WTC11 (cell line): ENCODE results near the gene FAM114A1. TPM values are rescaled to one million over a fixed set of nuclear protein-coding genes. Genes with fewer than 3 reads are reported as not detected.
"Not testable (repeated sequence)": the region's sequence is repeated elsewhere in the genome, so short reads cannot be mapped to it uniquely, and the experiment has no call there.

Experiments used
- ATAC-seq: fragments of 200-7000 bp; cut with Tn5 transposase; 2 replicates; pipeline ENCODE4 v1.10.0; 2021; ENCODE audit warnings: mild to moderate bottlenecking, moderate library complexity
- CTCF ChIA-PET: fragments of 300-600 bp; sonication (Branson Sonifier 250); formaldehyde crosslinking; loops from one replicate; lab custom pipeline; 2021; ENCODE audit warnings: antibody characterized with exemption; lab: Charles Lee
- POLR2A ChIA-PET: fragments of 350-600 bp; sonication (Branson Sonifier 250); formaldehyde crosslinking; loops from one replicate; lab custom pipeline; 2021; ENCODE audit warnings: antibody characterized with exemption; lab: Charles Lee
- DNase-seq: peaks from one replicate; pipeline ENCODE4 v3.0.0; 2021; ENCODE audit warnings: low spot score
- H3K27ac Mint-ChIP-seq: 2 replicates; pipeline ENCODE4 v1.8.0; 2021; ENCODE audit warnings: mixed read lengths
- H3K27me3 Mint-ChIP-seq: 2 replicates; pipeline ENCODE4 v1.8.0; 2021; ENCODE audit warnings: low read depth, mild to moderate bottlenecking, moderate library complexity, mixed read lengths
- H3K36me3 Mint-ChIP-seq: 2 replicates; pipeline ENCODE4 v1.8.0; 2021; ENCODE audit warnings: mixed read lengths
- H3K4me1 Mint-ChIP-seq: 2 replicates; pipeline ENCODE4 v1.8.0; 2022; ENCODE audit warnings: mixed read lengths
- H3K4me3 Mint-ChIP-seq: 2 replicates; pipeline ENCODE4 v1.8.0; 2021; ENCODE audit warnings: mild to moderate bottlenecking, moderate library complexity, mixed read lengths
- H3K9me3 Mint-ChIP-seq: 2 replicates; pipeline ENCODE4 v1.8.0; 2021; ENCODE audit warnings: mixed read lengths
- AFF4 ChIP-seq: sonication (generic); formaldehyde crosslinking; IDR thresholded peaks from 2 replicates; pipeline ENCODE4 v1.8.1; 2023; ENCODE audit warnings: mild to moderate bottlenecking, missing genetic modification reagents, borderline replicate concordance
- CBFB ChIP-seq: sonication (generic); formaldehyde crosslinking; IDR thresholded peaks from 2 replicates; pipeline ENCODE4 v1.8.1; 2022; ENCODE audit warnings: mild to moderate bottlenecking, low read depth, missing genetic modification reagents
- HMGA2 ChIP-seq: fragments of 250-450 bp; sonication (Bioruptor Pico); IDR thresholded peaks from 2 replicates; pipeline ENCODE4 v1.4.0; 2021; ENCODE audit warnings: mild to moderate bottlenecking, moderate library complexity
- IRF2 ChIP-seq: sonication (generic); formaldehyde crosslinking; IDR thresholded peaks from 2 replicates; pipeline ENCODE4 v1.8.0; 2022; ENCODE audit warnings: low read depth, missing genetic modification reagents, borderline replicate concordance
- NFATC4 ChIP-seq: fragments of 250-450 bp; sonication (Bioruptor Pico); IDR thresholded peaks from 2 replicates; pipeline ENCODE4 v1.9.0; 2021; ENCODE audit warnings: mild to moderate bottlenecking
- STAT6 ChIP-seq: sonication (generic); formaldehyde crosslinking; conservative IDR thresholded peaks from 2 replicates; pipeline ENCODE4 v1.8.1; 2023; ENCODE audit warnings: mild to moderate bottlenecking, low read depth, missing genetic modification reagents, moderate library complexity
- total RNA-seq: library from RNA; stranded (reverse); gene quantifications from 3 replicates; pipeline ENCODE4 v1.2.3, GENCODE V29; 2021
- TF ChIP-seq, protein P1 (sequence below): sonication (generic); formaldehyde crosslinking; IDR thresholded peaks from 2 replicates; pipeline ENCODE4 v1.8.1; 2022; ENCODE audit warnings: missing genetic modification reagents, borderline replicate concordance
- TF ChIP-seq, protein P2 (sequence below): sonication (generic); formaldehyde crosslinking; IDR thresholded peaks from 2 replicates; pipeline ENCODE4 v1.8.0; 2023; ENCODE audit warnings: mild to moderate bottlenecking, missing genetic modification reagents
- TF ChIP-seq, protein P3 (sequence below): fragments of 250-450 bp; sonication (Bioruptor Pico); IDR thresholded peaks from 2 replicates; pipeline ENCODE4 v1.9.0; 2021; ENCODE audit warnings: mild to moderate bottlenecking

The FAM114A1 gene
- total RNA-seq, 1 experiment from 2014 or later, result 17.6 TPM

GRCh38 chr4:38940476-38940875 is 72.9 kb downstream of the FAM114A1 start:
- Mint-ChIP-seq H3K4me1 (no peaks in the 10 kb centered on the region; the same call in 1 of the 2 replicates), H3K27ac (no peak overlapping the region), H3K27me3 (no peaks in the 10 kb centered on the region), H3K4me3 (no peak overlapping the region), H3K9me3 (no peaks in the 10 kb centered on the region), H3K36me3 (peaks cover 3% of the 10 kb centered on the region; the same call in 1 of the 2 replicates)
- CTCF ChIA-PET, result no interaction called here
- TF ChIP-seq IRF2, result no peak
- TF ChIP-seq, protein P1, sequence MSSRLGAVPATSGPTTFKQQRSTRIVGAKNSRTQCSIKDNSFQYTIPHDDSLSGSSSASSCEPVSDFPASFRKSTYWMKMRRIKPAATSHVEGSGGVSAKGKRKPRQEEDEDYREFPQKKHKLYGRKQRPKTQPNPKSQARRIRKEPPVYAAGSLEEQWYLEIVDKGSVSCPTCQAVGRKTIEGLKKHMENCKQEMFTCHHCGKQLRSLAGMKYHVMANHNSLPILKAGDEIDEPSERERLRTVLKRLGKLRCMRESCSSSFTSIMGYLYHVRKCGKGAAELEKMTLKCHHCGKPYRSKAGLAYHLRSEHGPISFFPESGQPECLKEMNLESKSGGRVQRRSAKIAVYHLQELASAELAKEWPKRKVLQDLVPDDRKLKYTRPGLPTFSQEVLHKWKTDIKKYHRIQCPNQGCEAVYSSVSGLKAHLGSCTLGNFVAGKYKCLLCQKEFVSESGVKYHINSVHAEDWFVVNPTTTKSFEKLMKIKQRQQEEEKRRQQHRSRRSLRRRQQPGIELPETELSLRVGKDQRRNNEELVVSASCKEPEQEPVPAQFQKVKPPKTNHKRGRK (CRISPR knock-in tag), result no peak
- TF ChIP-seq NFATC4 (CRISPR knock-in tag), result no peak
- TF ChIP-seq CBFB (CRISPR knock-in tag), result no peak
- no peak for TF ChIP-seq STAT6 (CRISPR knock-in tag)
- no peak for TF ChIP-seq AFF4
- TF ChIP-seq, protein P2, sequence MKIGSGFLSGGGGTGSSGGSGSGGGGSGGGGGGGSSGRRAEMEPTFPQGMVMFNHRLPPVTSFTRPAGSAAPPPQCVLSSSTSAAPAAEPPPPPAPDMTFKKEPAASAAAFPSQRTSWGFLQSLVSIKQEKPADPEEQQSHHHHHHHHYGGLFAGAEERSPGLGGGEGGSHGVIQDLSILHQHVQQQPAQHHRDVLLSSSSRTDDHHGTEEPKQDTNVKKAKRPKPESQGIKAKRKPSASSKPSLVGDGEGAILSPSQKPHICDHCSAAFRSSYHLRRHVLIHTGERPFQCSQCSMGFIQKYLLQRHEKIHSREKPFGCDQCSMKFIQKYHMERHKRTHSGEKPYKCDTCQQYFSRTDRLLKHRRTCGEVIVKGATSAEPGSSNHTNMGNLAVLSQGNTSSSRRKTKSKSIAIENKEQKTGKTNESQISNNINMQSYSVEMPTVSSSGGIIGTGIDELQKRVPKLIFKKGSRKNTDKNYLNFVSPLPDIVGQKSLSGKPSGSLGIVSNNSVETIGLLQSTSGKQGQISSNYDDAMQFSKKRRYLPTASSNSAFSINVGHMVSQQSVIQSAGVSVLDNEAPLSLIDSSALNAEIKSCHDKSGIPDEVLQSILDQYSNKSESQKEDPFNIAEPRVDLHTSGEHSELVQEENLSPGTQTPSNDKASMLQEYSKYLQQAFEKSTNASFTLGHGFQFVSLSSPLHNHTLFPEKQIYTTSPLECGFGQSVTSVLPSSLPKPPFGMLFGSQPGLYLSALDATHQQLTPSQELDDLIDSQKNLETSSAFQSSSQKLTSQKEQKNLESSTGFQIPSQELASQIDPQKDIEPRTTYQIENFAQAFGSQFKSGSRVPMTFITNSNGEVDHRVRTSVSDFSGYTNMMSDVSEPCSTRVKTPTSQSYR (CRISPR knock-in tag), result no peak
- TF ChIP-seq, protein P3, sequence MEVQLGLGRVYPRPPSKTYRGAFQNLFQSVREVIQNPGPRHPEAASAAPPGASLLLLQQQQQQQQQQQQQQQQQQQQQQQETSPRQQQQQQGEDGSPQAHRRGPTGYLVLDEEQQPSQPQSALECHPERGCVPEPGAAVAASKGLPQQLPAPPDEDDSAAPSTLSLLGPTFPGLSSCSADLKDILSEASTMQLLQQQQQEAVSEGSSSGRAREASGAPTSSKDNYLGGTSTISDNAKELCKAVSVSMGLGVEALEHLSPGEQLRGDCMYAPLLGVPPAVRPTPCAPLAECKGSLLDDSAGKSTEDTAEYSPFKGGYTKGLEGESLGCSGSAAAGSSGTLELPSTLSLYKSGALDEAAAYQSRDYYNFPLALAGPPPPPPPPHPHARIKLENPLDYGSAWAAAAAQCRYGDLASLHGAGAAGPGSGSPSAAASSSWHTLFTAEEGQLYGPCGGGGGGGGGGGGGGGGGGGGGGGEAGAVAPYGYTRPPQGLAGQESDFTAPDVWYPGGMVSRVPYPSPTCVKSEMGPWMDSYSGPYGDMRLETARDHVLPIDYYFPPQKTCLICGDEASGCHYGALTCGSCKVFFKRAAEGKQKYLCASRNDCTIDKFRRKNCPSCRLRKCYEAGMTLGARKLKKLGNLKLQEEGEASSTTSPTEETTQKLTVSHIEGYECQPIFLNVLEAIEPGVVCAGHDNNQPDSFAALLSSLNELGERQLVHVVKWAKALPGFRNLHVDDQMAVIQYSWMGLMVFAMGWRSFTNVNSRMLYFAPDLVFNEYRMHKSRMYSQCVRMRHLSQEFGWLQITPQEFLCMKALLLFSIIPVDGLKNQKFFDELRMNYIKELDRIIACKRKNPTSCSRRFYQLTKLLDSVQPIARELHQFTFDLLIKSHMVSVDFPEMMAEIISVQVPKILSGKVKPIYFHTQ (CRISPR knock-in tag), result no peak
- no peak for TF ChIP-seq HMGA2 (CRISPR knock-in tag)
- DNase-seq (no peak), ATAC-seq (no peak)
- POLR2A ChIA-PET, result no interaction called here

- CTCF ChIA-PET, result interaction anchor here (1.3 kb wide), 1 partner anchor 13 kb away, joined by 3 read pairs; no protein-coding TSS in a partner anchor
- H3K4me1 Mint-ChIP-seq, H3K36me3 Mint-ChIP-seq, H3K9me3 Mint-ChIP-seq, POLR2A ChIA-PET, H3K27ac Mint-ChIP-seq, H3K27me3 Mint-ChIP-seq, ATAC-seq, H3K4me3 Mint-ChIP-seq, DNase-seq: not testable (repeated sequence)
Observed at GRCh38 chr4:38941906-38942305, 74.3 kb downstream of the FAM114A1 start.
